Measurements from ENCODE around the gene TMEM107.
"Not testable (repeated sequence)": the region's sequence is repeated elsewhere in the genome, so short reads cannot be mapped to it uniquely, and the experiment has no call there.

The TMEM107 gene

GRCh38 chr17:8173871-8174322, 2.3 kb downstream of the TMEM107 start:
- TF ChIP-seq EZH2phosphoT487 (IDR thresholded peaks at IDR 0.05; ENCODE audit: low read length) (no peak), EZH2 (optimal IDR thresholded peaks at IDR 0.05; ENCODE audit: low read depth, low read length) (no peak), CTCF (IDR thresholded peaks at IDR 0.05; ENCODE audit: low read length) (no peak)
- Histone ChIP-seq H3K4me2 (ENCODE audit: low read depth, low read length) (peak overlapping the region; percentile 82), H4K20me1 (ENCODE audit: insufficient read depth, low read length) (no peaks in the 10 kb centered on the region), H3K36me3 (replicated peaks; ENCODE audit: insufficient read depth, low read length) (no peaks in the 10 kb centered on the region), H3K79me2 (ENCODE audit: low read length) (no peaks in the 10 kb centered on the region; the same call in 1 of the 2 replicates), H3K9ac (ENCODE audit: low read length) (peak overlapping the region; percentile 84), H3K4me1 (ENCODE audit: low read length) (peaks cover 17% of the 10 kb centered on the region; the same call in 1 of the 2 replicates), H3K9me3 (replicated peaks; ENCODE audit: insufficient read depth, low read length) (no peaks in the 10 kb centered on the region), H3K4me3 (ENCODE audit: low read length) (peak overlapping the region; percentile 54), H3F3A (ENCODE audit: insufficient read depth, low read length) (peaks cover 23% of the 10 kb centered on the region), H3K27me3 (replicated peaks; ENCODE audit: insufficient read depth, low read length) (no peaks in the 10 kb centered on the region), H2AFZ (ENCODE audit: low read length) (peak overlapping the region; percentile 68), H3K27ac (ENCODE audit: low read length) (peak overlapping the region; percentile 90; the same call in 1 of the 2 replicates), H3K9me2 (replicated peaks; ENCODE audit: insufficient read depth, low read length) (no peaks in the 10 kb centered on the region)
- no peak for DNase-seq

DNA sequence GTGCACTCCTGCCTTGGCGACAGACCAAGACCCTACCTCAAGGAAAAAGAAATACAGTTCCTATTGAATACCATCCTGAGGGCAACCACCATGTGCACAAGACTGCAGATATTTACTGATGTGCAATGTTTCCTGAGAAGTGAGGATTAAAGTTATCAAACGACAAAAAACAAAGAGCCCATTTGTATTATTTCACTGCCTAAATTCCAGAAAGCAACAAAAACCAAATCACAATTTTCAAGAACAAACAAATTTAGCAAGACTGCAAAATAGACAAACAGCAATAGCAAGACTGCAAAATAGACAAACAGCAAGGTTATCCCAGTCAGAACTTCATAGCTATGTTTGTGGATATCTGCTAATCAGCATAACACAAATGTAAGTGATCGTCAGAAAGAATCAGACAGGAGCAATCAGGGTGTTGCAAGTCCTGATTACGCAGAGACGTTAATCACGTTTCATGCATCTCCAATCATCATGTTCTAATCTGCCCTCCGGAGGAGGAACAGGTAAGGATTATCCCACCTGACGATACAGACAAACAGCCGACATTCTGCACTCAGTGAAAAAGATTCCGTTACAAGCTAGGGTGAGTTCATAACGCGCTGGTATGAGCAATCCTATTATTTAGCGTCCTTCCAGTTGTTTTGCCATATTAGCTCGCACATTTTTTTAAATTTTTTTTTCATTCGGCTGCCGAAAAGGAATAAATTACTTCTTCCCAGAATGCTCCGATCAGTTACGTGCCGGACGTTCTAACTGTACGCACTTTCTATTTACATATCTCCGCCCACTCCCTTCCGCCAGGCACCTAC, 2.9 kb downstream of the TMEM107 start:
- no peaks in the 10 kb centered on the region for H3K9me3 ChIP-seq (replicated peaks; ENCODE audit: insufficient read depth, low read length)
- H3K36me3 ChIP-seq (replicated peaks; ENCODE audit: insufficient read depth, low read length): no peaks in the 10 kb centered on the region
- peak; percentile 97 for DNase-seq
- H3K4me2 ChIP-seq (ENCODE audit: low read depth, low read length): peak overlapping the region; percentile 82; the same call in 1 of the 2 replicates
- peaks cover 23% of the 10 kb centered on the region for H3F3A ChIP-seq (ENCODE audit: insufficient read depth, low read length)
- no peaks in the 10 kb centered on the region for H3K27me3 ChIP-seq (replicated peaks; ENCODE audit: insufficient read depth, low read length)
- TF ChIP-seq EZH2phosphoT487 (IDR thresholded peaks at IDR 0.05; ENCODE audit: low read length): no peak
- TF ChIP-seq EZH2 (optimal IDR thresholded peaks at IDR 0.05; ENCODE audit: low read depth, low read length): no peak
- no peak for TF ChIP-seq CTCF (IDR thresholded peaks at IDR 0.05; ENCODE audit: low read length)
- H3K27ac ChIP-seq (ENCODE audit: low read length): peak overlapping the region; percentile 90
- H3K9ac ChIP-seq (ENCODE audit: low read length): peak overlapping the region; percentile 84
- H3K4me1 ChIP-seq (ENCODE audit: low read length): peaks cover 17% of the 10 kb centered on the region; the same call in 1 of the 2 replicates
- H3K9me2 ChIP-seq (replicated peaks; ENCODE audit: insufficient read depth, low read length): no peaks in the 10 kb centered on the region
- no peaks in the 10 kb centered on the region for H4K20me1 ChIP-seq (ENCODE audit: insufficient read depth, low read length)
- H3K4me3 ChIP-seq (ENCODE audit: low read length): peak overlapping the region; percentile 54
- peak overlapping the region; percentile 68 for H2AFZ ChIP-seq (ENCODE audit: low read length)
- no peaks in the 10 kb centered on the region; the same call in 1 of the 2 replicates for H3K79me2 ChIP-seq (ENCODE audit: low read length)

- H3K4me3 ChIP-seq (ENCODE audit: low read length); H3K79me2 ChIP-seq (ENCODE audit: low read length); H3K27me3 ChIP-seq (replicated peaks; ENCODE audit: insufficient read depth, low read length); H3K9ac ChIP-seq (ENCODE audit: low read length); H4K20me1 ChIP-seq (ENCODE audit: insufficient read depth, low read length); DNase-seq; H2AFZ ChIP-seq (ENCODE audit: low read length); H3K9me3 ChIP-seq (replicated peaks; ENCODE audit: insufficient read depth, low read length); H3K36me3 ChIP-seq (replicated peaks; ENCODE audit: insufficient read depth, low read length); H3K4me2 ChIP-seq (ENCODE audit: low read depth, low read length); H3K27ac ChIP-seq (ENCODE audit: low read length); H3K9me2 ChIP-seq (replicated peaks; ENCODE audit: insufficient read depth, low read length): not testable (repeated sequence)
- Histone ChIP-seq H3F3A (ENCODE audit: insufficient read depth, low read length) (peaks cover 20% of the 10 kb centered on the region), H3K4me1 (ENCODE audit: low read length) (peaks cover 13% of the 10 kb centered on the region; the same call in 1 of the 2 replicates)
Observed at GRCh38 chr17:8170186-8170585, 6.0 kb downstream of the TMEM107 start.

- no peak overlapping the region for H3K4me2 ChIP-seq (ENCODE audit: low read depth, low read length)
- no peaks in the 10 kb centered on the region for H3K27me3 ChIP-seq (replicated peaks; ENCODE audit: insufficient read depth, low read length)
- no peak overlapping the region for H2AFZ ChIP-seq (ENCODE audit: low read length)
- H3K79me2 ChIP-seq (ENCODE audit: low read length): peaks cover 7% of the 10 kb centered on the region
- H3K9me2 ChIP-seq (replicated peaks; ENCODE audit: insufficient read depth, low read length): no peaks in the 10 kb centered on the region
- peaks cover 13% of the 10 kb centered on the region for H3K4me1 ChIP-seq (ENCODE audit: low read length)
- H3K27ac ChIP-seq (ENCODE audit: low read length): no peak overlapping the region
- H4K20me1 ChIP-seq (ENCODE audit: insufficient read depth, low read length): no peaks in the 10 kb centered on the region
- no peaks in the 10 kb centered on the region for H3K36me3 ChIP-seq (replicated peaks; ENCODE audit: insufficient read depth, low read length)
- H3K9me3 ChIP-seq (replicated peaks; ENCODE audit: insufficient read depth, low read length): no peaks in the 10 kb centered on the region
- peaks cover 7% of the 10 kb centered on the region for H3F3A ChIP-seq (ENCODE audit: insufficient read depth, low read length)
- H3K9ac ChIP-seq (ENCODE audit: low read length): no peak overlapping the region
- DNase-seq: no peak
- TF ChIP-seq EZH2 (optimal IDR thresholded peaks at IDR 0.05; ENCODE audit: low read depth, low read length): no peak
- TF ChIP-seq CTCF (IDR thresholded peaks at IDR 0.05; ENCODE audit: low read length): no peak
- TF ChIP-seq EZH2phosphoT487 (IDR thresholded peaks at IDR 0.05; ENCODE audit: low read length): no peak
- H3K4me3 ChIP-seq (ENCODE audit: low read length): no peak overlapping the region
Observed at GRCh38 chr17:8167526-8167925, 8.7 kb downstream of the TMEM107 start.

Measured in MM.1S (cell line).